GM18519 (cell line): Measurements from ENCODE around the gene COL5A1.
"Not testable (repeated sequence)": the region's sequence is repeated elsewhere in the genome, so short reads cannot be mapped to it uniquely, and the experiment has no call there.

Experiments used
- ATAC-seq: cut with Tn5 transposase; IDR thresholded peaks from one replicate; pipeline ENCODE4 v1.9.1; 2021; ENCODE audit warnings: mild to moderate bottlenecking, moderate library complexity; ENCODE audit not compliant: unreplicated experiment, low FRiP score

COL5A1 gene

GRCh38 chr9:134841180-134841904 is 199.7 kb downstream of the COL5A1 start:
- no peak for ATAC-seq

- no peak for ATAC-seq
Observed at GRCh38 chr9:134842321-134842720, 200.7 kb downstream of the COL5A1 start.

GRCh38 chr9:134843740-134844139 is 202.1 kb downstream of the COL5A1 start:
- ATAC-seq = no peak

- ATAC-seq = no peak
Observed at GRCh38 chr9:134844821-134845220, 203.2 kb downstream of the COL5A1 start.

GRCh38 chr9:134846187-134846586 is 204.6 kb downstream of the COL5A1 start:
- ATAC-seq = no peak

- no peak for ATAC-seq
Observed at GRCh38 chr9:134846699-134847098, 205.1 kb downstream of the COL5A1 start.

GRCh38 chr9:134847138-134847537 is 205.5 kb downstream of the COL5A1 start:
- no peak for ATAC-seq

- ATAC-seq = no peak
Observed at GRCh38 chr9:134847752-134848432, 206.3 kb downstream of the COL5A1 start.

- ATAC-seq = no peak
Observed at GRCh38 chr9:134848504-134848903, 206.9 kb downstream of the COL5A1 start.

- ATAC-seq = no peak
Observed at GRCh38 chr9:134850611-134851010, 209.0 kb downstream of the COL5A1 start.

GRCh38 chr9:134851020-134851419 is 209.4 kb downstream of the COL5A1 start:
- ATAC-seq = no peak

GRCh38 chr9:134852906-134853654 is 211.5 kb downstream of the COL5A1 start:
- no peak for ATAC-seq

- ATAC-seq = no peak
Observed at GRCh38 chr9:134853893-134854292, 212.3 kb downstream of the COL5A1 start.

GRCh38 chr9:134854541-134854981 is 213.0 kb downstream of the COL5A1 start:
- ATAC-seq = no peak

GRCh38 chr9:134855231-134855899 is 213.8 kb downstream of the COL5A1 start:
- no peak for ATAC-seq

GRCh38 chr9:134855900-134856377 is 214.3 kb downstream of the COL5A1 start:
- ATAC-seq = no peak

- ATAC-seq = not testable (repeated sequence)
Observed at GRCh38 chr9:134857451-134857850, 215.8 kb downstream of the COL5A1 start.

GRCh38 chr9:134858051-134858841 is 216.6 kb downstream of the COL5A1 start:
- ATAC-seq = no peak

- no peak for ATAC-seq
Observed at GRCh38 chr9:134860510-134860909, 218.9 kb downstream of the COL5A1 start.
